H54 (cell line): ENCODE measurements around the gene CDAN1.
"Not testable (repeated sequence)": the region's sequence is repeated elsewhere in the genome, so short reads cannot be mapped to it uniquely, and the experiment has no call there.

Experiments
- DNase-seq: peaks from one replicate; pipeline ENCODE4 v3.0.0; 2011; ENCODE audit warnings: low spot score, mixed read lengths; ENCODE audit not compliant: insufficient read length
- FAIRE-seq: peaks from 3 replicates; lab custom pipeline; 2011; peaks lifted over from hg19 to GRCh38; lab: Jason Lieb, UNC
- POLR2A ChIP-seq: IDR thresholded peaks from 2 replicates; pipeline ENCODE4 v1.6.1; 2011; ENCODE audit warnings: low read depth, mild to moderate bottlenecking, low read length

CDAN1 gene, protein sequence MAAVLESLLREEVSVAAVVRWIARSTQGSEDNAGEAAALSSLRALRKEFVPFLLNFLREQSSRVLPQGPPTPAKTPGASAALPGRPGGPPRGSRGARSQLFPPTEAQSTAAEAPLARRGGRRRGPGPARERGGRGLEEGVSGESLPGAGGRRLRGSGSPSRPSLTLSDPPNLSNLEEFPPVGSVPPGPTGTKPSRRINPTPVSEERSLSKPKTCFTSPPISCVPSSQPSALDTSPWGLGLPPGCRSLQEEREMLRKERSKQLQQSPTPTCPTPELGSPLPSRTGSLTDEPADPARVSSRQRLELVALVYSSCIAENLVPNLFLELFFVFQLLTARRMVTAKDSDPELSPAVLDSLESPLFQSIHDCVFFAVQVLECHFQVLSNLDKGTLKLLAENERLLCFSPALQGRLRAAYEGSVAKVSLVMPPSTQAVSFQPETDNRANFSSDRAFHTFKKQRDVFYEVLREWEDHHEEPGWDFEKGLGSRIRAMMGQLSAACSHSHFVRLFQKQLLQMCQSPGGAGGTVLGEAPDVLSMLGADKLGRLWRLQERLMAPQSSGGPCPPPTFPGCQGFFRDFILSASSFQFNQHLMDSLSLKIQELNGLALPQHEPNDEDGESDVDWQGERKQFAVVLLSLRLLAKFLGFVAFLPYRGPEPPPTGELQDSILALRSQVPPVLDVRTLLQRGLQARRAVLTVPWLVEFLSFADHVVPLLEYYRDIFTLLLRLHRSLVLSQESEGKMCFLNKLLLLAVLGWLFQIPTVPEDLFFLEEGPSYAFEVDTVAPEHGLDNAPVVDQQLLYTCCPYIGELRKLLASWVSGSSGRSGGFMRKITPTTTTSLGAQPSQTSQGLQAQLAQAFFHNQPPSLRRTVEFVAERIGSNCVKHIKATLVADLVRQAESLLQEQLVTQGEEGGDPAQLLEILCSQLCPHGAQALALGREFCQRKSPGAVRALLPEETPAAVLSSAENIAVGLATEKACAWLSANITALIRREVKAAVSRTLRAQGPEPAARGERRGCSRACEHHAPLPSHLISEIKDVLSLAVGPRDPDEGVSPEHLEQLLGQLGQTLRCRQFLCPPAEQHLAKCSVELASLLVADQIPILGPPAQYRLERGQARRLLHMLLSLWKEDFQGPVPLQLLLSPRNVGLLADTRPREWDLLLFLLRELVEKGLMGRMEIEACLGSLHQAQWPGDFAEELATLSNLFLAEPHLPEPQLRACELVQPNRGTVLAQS

DNA sequence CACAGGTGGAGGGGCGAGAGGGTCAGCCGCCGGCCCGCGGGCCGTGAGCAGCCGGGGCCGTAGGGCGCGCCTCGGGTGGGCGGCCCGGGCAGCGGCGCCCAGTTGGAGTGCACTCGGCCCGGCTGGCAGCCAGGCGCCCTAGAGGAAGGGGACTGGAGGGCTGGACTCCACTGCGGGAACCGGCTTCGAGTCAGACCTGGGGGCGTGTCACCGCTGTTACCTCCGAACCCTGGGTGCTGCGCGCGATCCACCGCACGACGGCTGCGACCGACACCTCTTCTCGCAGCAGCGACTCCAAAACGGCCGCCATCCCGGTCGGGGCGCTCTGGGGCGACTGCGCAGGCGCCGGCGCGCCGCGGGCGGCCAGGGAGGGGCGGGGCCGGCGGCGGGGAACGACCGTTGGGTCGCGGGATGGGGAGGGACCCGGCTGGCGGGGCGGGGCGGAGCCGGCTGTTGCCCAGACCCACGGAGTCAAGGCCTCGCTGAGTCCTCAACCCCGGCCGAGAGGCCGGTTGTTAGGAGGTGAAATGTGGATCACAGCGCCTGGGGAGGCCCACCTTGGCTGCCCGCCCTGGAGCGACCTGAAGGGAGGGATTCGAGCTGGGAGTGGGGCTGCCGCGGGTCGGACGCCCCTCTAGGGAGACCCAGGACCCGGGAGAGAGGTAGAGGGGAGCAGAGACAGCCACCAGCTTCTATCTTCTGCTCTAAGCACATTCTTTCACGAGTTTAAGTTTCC is at the start of gene CDAN1:
Gene CDAN1 (minus strand): TSS at position 336 of the 736 bp plus-strand sequence. CDS start 26 bp downstream, at position 310.
- peak; percentile 77 for TF ChIP-seq POLR2A
- DNase-seq (peak; percentile 99), FAIRE-seq (peak; percentile 61)

DNA sequence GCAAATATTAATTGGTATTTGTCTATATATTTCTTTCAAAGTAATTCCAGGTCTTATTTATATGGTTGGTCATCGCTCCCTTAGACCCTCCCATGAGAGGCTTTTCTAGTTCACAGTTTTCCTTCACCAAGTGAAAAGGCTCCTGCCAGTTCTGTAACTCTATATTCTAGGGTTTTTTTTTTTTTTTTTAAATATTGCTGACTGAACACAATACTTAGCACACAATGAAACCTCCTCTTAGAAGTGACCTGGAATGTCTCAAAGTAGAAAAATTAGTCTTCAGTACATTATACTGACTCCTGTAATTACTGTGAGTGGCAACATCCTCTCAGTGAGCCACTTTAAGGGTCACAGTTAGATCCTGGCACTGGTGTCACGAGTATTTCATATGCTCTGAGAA is 48.6 kb upstream of the CDAN1 start:
- DNase-seq, result no peak
- TF ChIP-seq POLR2A, result no peak
- FAIRE-seq, result no peak

DNA sequence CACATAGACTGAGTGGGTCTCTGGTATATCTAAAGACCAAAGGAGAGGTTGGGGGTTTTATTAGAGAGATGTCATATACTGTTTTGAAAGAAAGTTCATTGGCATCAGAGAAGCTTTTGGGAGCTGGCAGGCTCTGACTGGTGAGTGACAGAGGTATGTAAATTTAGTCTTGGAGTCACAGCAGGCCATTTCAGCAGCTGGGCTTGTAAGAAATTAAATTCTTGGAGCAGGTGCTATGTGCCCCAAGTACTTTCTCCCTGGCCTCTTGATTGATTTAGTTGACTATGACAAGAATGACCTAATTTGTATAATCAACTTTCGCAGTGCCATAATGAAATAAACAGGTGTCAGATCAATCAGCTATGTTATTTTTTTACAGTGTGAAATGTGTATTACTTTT is 47.8 kb upstream of the CDAN1 start:
- no peak for DNase-seq
- no peak for FAIRE-seq
- no peak for TF ChIP-seq POLR2A

DNA sequence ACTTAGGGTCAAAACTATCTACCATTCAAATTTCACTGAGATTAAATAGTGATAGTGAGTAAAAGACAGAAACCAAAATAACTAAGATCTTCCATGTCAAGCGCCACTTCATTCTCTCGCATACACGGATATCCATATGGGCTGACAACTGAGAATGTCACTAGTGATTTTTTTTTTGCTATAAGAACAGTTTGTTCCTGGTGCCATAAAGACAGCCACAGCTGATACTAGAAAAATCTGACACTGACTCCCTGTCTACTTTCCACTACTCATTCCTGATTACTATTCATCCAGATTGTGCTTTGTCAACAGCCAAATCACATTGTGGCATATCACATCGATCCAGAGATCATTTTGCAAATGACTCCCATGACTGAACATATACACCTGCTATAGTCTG is 45.8 kb upstream of the CDAN1 start:
- FAIRE-seq (peak; percentile 20), DNase-seq (no peak)
- TF ChIP-seq POLR2A, result no peak

GRCh38 chr15:42775416-42775815 is 38.5 kb upstream of the CDAN1 start:
- DNase-seq, result no peak
- no peak for TF ChIP-seq POLR2A
- no peak for FAIRE-seq

- DNase-seq, result no peak
- no peak for TF ChIP-seq POLR2A
- no peak for FAIRE-seq
Measured at GRCh38 chr15:42772901-42773300, 36.0 kb upstream of the CDAN1 start.

- DNase-seq, result no peak
- TF ChIP-seq POLR2A, result no peak
- FAIRE-seq, result no peak
Measured at GRCh38 chr15:42772144-42772543, 35.2 kb upstream of the CDAN1 start.

GRCh38 chr15:42766109-42766508 is 29.2 kb upstream of the CDAN1 start:
- not testable (repeated sequence) for FAIRE-seq, DNase-seq

DNA sequence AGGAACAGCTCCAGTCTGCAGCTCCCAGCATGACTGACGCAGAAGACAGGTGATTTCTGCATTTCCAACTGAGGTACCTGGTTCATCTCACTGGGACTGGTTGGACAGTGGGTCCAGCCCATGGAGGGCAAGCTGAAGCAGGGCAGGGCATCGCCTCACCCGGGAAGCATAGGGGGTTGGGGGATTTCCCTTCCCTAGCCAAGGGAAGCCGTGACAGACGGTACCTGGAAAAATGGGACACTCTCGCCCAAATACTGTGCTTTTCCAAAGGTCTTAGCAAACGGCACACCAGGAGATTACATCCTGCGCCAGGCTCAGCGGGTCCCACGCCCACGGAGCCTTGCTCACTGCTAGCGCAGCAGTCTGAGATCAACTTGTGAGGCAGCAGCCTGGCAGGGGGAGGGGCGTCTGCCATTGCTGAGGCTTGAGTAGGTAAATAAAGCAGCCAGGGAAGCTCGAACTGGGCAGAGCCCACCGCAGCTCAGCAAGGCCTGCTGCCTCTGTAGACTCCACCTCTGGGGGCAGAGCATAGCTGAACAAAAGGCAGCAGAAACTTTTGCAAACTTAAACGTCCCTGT is 27.3 kb upstream of the CDAN1 start:
- not testable (repeated sequence) for FAIRE-seq, DNase-seq

DNA sequence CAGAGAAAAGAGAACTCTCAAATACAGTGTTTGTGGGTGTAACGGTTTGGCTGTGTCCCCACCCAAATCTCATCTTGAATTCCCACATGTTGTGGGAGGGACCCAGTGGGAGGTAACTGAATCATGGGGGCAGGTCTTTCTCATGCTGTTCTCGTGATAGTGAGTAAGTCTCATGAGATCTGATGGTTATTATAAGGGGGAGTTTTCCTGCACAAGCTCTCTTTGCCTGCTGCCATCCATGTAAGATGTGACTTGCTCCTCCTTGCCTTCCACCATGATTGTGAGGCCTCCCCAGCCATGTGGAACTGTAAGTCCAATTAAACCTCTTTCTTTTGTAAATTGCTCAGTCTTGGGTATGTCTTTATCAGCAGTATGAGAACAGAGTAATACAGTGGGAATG is 24.9 kb upstream of the CDAN1 start:
- not testable (repeated sequence) for DNase-seq, FAIRE-seq

DNA sequence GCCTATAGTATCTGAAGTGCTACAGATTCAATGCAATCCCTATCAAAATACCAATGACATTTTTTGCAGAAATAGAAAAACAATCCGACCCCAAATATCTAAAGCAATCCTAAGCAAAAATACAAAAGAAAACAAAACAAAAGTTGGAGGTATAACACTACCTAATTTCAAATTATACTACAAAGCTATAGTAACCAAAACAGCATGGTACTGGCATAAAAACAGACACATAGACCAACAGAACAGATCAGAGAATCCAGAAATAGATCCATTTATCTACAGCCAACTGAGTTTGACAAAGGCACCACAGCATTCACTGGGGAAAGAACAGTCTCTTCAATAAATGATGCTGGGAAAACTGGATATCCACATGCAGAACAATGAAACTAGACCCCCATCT is 23.8 kb upstream of the CDAN1 start:
- FAIRE-seq, result no peak
- no peak for DNase-seq
- TF ChIP-seq POLR2A, result no peak

DNA sequence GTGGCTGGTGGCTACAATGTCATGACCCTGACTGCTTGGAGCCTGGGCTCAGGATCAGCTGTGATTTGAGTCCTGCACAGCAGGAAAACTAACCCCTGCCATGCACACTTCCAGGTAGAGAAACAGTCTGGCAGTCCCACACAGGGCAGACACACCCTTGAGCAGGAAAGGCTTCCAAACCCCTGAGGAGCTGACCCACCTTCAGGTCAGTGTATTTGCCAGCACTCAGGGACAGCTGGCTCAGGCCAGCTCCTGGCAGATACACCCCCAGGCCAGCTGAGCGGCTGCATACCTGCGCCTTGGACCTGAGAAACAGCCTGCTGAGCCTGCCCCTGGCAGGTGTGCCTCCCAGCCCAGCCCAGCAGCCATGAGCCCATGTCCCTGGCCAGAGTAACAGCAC is 22.2 kb upstream of the CDAN1 start:
- FAIRE-seq (no peak), DNase-seq (no peak)
- TF ChIP-seq POLR2A, result no peak

DNA sequence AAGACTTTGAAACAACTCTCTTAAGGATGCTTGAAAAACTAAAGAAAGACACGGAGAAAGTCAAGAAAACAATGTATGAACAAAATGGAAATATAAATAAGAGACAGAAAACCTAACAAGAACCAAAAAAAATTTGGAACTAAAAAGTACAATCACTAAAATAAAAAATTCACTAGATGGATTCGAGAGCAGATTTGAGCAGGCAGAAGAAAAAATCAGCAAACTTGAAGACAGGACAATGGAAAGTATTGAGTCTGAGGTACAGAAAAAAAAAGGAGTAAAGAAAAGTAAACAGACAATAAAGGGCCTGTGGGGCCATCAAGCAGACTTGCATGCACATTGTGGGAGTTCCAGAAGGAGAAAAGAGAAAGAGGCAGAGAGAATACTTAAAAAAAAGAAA is 13.4 kb upstream of the CDAN1 start:
- FAIRE-seq (no peak), DNase-seq (no peak)
- TF ChIP-seq POLR2A, result no peak

DNA sequence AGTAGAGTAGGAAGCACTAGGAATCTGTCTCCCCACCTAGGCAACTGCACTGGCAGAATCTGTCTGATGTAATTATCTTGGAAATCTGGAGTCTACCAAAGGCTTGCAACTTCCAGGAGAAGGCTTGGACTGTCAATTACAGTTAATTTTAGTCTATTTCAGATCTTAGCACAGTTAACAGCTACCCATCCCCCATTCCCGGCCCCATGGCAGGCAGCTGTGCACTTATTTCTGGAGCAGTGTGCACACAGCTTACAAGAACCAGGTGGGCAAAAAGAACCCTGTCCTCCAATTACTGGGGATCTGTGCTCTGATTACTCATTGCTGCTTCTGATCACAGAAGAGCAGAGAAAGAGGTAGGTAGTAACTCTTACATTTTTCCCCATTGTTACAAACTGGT is 12.3 kb upstream of the CDAN1 start:
- DNase-seq, result no peak
- no peak for FAIRE-seq
- no peak for TF ChIP-seq POLR2A
